Measurements from ENCODE around the gene TBL1Y.
"Not testable (repeated sequence)": the region's sequence is repeated elsewhere in the genome, so short reads cannot be mapped to it uniquely, and the experiment has no call there.

GRCh38 chrY:7080548-7080947 is 170.1 kb downstream of the TBL1Y start:
- not testable (repeated sequence) for TF ChIP-seq CTCF (conservative IDR thresholded peaks at IDR 0.05; ENCODE audit: low read depth, low read length); EZH2 (IDR thresholded peaks at IDR 0.05; ENCODE audit: borderline replicate concordance, low read depth, low read length, poor library complexity, severe bottlenecking)

Measured in A673 (cell line).